ENCODE data around the gene CORO7.

- TF ChIP-seq POLR2A (IDR thresholded peaks at IDR 0.05; ENCODE audit: low read length): no peak
- no peak for TF ChIP-seq GATA1 (IDR thresholded peaks at IDR 0.05; ENCODE audit: low read depth, low read length)
Measured at GRCh38 chr16:4365014-4365406, 51.4 kb downstream of the CORO7 start.

Data from erythroblast (primary cell).